Smooth muscle cell (in vitro differentiated cells): Measurements from ENCODE around the gene AFF2. TPM values are rescaled to one million over a fixed set of nuclear protein-coding genes. Genes with fewer than 3 reads are reported as not detected.

Experiments used
- DNase-seq: peaks from one replicate; lab custom pipeline; 2025; ENCODE audit not compliant: unreplicated experiment; lab: John Stamatoyannopoulos, UW
- H2AFZ ChIP-seq: fragments of 200-600 bp; sonication (generic); 2 replicates; pipeline ENCODE4 v1.6.0; 2016; ENCODE audit warnings: antibody characterized with exemption, low read depth, mild to moderate bottlenecking
- H3F3A ChIP-seq: fragments of 200-600 bp; sonication (generic); 2 replicates; pipeline ENCODE4 v1.6.0; 2017; ENCODE audit warnings: antibody characterized with exemption, low read depth
- H3K27ac ChIP-seq: fragments of 200-600 bp; sonication (generic); 2 replicates; pipeline ENCODE4 v1.5.1; 2016; ENCODE audit warnings: low read depth, mild to moderate bottlenecking
- H3K27me3 ChIP-seq: fragments of 200-600 bp; sonication (generic); 2 replicates; pipeline ENCODE4 v1.6.1; 2016; ENCODE audit warnings: low read depth, mild to moderate bottlenecking
- H3K36me3 ChIP-seq: fragments of 200-600 bp; sonication (generic); 2 replicates; pipeline ENCODE4 v1.5.1; 2016; ENCODE audit warnings: low read depth
- H3K4me1 ChIP-seq: fragments of 200-600 bp; sonication (generic); 2 replicates; pipeline ENCODE4 v1.5.1; 2016; ENCODE audit warnings: low read depth
- H3K4me2 ChIP-seq: fragments of 200-600 bp; sonication (generic); 2 replicates; pipeline ENCODE4 v1.6.0; 2016; ENCODE audit warnings: mild to moderate bottlenecking
- H3K4me3 ChIP-seq: fragments of 200-600 bp; sonication (generic); 2 replicates; pipeline ENCODE4 v1.5.1; 2016; ENCODE audit warnings: mild to moderate bottlenecking
- H3K79me2 ChIP-seq: fragments of 200-600 bp; sonication (generic); 2 replicates; pipeline ENCODE4 v1.6.0; 2016; ENCODE audit warnings: low read depth, mild to moderate bottlenecking
- H3K9ac ChIP-seq: fragments of 200-600 bp; sonication (generic); 2 replicates; pipeline ENCODE4 v1.6.0; 2016; ENCODE audit warnings: low read depth
- H3K9me3 ChIP-seq: fragments of 200-600 bp; sonication (generic); replicated peaks from 2 replicates; pipeline ENCODE4 v1.5.1; 2016; ENCODE audit warnings: low read depth
- H4K20me1 ChIP-seq: fragments of 200-600 bp; sonication (generic); 2 replicates; pipeline ENCODE4 v1.6.0; 2016; ENCODE audit warnings: low read depth
- WGBS: methylation state at CpG from one replicate; pipeline ENCODE4 v1.1.7; 2016; ENCODE audit warnings: low lambda C conversion rate; 5-methylcytosine and 5-hydroxymethylcytosine counted together
- polyA plus RNA-seq: library from polyadenylated mRNA; unstranded; fragments of >200 nt; fragmentation: Nextera tagmentation; extraction: Ambion mirVana; gene quantifications from 2 replicates; pipeline ENCODE4 v1.2.1, GENCODE V29; 2016
- total RNA-seq: library from RNA; depleted of rRNA; stranded (reverse); fragments of >200 nt; gene quantifications from 2 replicates; pipeline ENCODE4 v1.2.3, GENCODE V29; 2014
- TF ChIP-seq, protein P1 (sequence below): fragments of 200-600 bp; sonication (generic); IDR thresholded peaks from 2 replicates; pipeline ENCODE4 v1.5.1; 2017; ENCODE audit warnings: borderline replicate concordance, mild to moderate bottlenecking, antibody characterized with exemption; ENCODE audit not compliant: insufficient read depth, poor library complexity, severe bottlenecking

Gene AFF2
- total and polyA plus RNA-seq, 2 experiments from 2014 or later: 0.57 to 3.6 TPM

DNA sequence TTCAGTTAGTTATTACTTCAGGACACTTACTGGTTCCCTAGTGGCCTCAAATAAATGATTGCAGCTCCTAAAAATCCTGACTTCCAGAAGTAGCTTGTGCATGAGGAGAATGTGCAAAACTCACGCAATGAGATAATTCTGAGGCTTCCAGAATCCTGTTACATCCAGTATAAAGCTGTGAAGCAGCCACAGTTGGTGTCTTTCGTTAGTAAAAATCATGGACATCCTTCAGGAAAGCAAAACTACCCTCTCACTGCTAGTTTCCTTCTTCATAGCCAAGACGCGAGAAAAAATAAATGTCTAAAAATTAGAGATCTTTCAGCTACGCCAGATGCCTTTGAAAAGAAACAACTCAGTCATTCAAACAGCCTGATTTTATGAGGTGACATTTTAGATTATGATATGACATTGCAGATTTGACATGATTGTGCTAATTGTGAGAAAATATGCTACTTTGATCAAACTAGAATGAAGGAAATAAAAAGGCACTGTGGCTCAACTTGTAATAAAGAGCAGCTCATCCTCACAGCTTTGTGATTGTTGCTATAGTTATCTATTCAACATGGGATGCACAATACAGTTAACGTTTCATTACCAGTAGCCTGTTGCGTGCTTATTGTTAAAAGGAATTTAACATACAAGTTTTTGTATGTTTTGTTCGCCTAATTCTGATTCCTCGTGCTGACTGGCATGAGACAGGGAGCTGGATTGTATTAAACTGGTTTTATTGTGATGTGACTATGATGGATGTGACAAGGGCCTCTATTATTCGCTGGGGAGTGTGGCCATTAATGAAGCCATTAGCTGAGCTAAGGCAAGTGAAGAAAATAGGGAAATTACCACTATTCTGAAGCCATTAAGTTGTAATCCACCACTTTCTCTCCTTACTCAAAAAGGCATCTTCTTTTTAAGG lies 40.5 kb downstream of the AFF2 start:
- Histone ChIP-seq H3K9ac (no peak overlapping the region), H3K27me3 (no peaks in the 10 kb centered on the region), H3K36me3 (no peaks in the 10 kb centered on the region), H3K79me2 (no peaks in the 10 kb centered on the region), H3K4me1 (no peaks in the 10 kb centered on the region), H3K4me2 (no peak overlapping the region), H3K27ac (no peak overlapping the region), H3K9me3 (no peaks in the 10 kb centered on the region), H3K4me3 (no peak overlapping the region), H4K20me1 (no peaks in the 10 kb centered on the region), H2AFZ (no peak overlapping the region), H3F3A (no peaks in the 10 kb centered on the region)
- TF ChIP-seq, protein P1, sequence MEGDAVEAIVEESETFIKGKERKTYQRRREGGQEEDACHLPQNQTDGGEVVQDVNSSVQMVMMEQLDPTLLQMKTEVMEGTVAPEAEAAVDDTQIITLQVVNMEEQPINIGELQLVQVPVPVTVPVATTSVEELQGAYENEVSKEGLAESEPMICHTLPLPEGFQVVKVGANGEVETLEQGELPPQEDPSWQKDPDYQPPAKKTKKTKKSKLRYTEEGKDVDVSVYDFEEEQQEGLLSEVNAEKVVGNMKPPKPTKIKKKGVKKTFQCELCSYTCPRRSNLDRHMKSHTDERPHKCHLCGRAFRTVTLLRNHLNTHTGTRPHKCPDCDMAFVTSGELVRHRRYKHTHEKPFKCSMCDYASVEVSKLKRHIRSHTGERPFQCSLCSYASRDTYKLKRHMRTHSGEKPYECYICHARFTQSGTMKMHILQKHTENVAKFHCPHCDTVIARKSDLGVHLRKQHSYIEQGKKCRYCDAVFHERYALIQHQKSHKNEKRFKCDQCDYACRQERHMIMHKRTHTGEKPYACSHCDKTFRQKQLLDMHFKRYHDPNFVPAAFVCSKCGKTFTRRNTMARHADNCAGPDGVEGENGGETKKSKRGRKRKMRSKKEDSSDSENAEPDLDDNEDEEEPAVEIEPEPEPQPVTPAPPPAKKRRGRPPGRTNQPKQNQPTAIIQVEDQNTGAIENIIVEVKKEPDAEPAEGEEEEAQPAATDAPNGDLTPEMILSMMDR: no peak
- DNase-seq: no peak
- WGBS: 67% methylated on average over 10 of the region's 10 CpGs

GRCh38 chrX:148541584-148541940 lies 41.1 kb downstream of the AFF2 start:
- H4K20me1 ChIP-seq: no peaks in the 10 kb centered on the region
- H3K9ac ChIP-seq: no peak overlapping the region
- H2AFZ ChIP-seq: no peak overlapping the region
- H3K79me2 ChIP-seq: no peaks in the 10 kb centered on the region
- H3K27ac ChIP-seq: no peak overlapping the region
- no peak overlapping the region for H3K4me2 ChIP-seq
- H3K9me3 ChIP-seq: no peaks in the 10 kb centered on the region
- no peaks in the 10 kb centered on the region for H3K27me3 ChIP-seq
- no peaks in the 10 kb centered on the region for H3K36me3 ChIP-seq
- no peaks in the 10 kb centered on the region for H3F3A ChIP-seq
- H3K4me3 ChIP-seq: no peak overlapping the region
- TF ChIP-seq, protein P1: no peak
- DNase-seq: no peak
- H3K4me1 ChIP-seq: no peaks in the 10 kb centered on the region

- Histone ChIP-seq H3K27ac (no peak overlapping the region), H4K20me1 (no peaks in the 10 kb centered on the region), H3K4me1 (no peaks in the 10 kb centered on the region), H3K9ac (no peak overlapping the region), H3K27me3 (no peaks in the 10 kb centered on the region), H3K4me3 (no peak overlapping the region), H3F3A (no peaks in the 10 kb centered on the region), H2AFZ (no peak overlapping the region), H3K79me2 (no peaks in the 10 kb centered on the region), H3K36me3 (no peaks in the 10 kb centered on the region), H3K9me3 (no peaks in the 10 kb centered on the region), H3K4me2 (no peak overlapping the region)
- TF ChIP-seq, protein P1: no peak
- no peak for DNase-seq
- 76% methylated on average over 5 of the region's 5 CpGs for WGBS
These were observed 42.3 kb downstream of the AFF2 start for GRCh38 chrX:148542481-148543255.
